GM19193 (cell line): Measurements from ENCODE around the gene KCNIP2.

Source experiments
- POLR2A ChIP-seq: IDR thresholded peaks from 4 replicates; pipeline ENCODE4 v1.6.1; 2011; ENCODE audit not compliant: insufficient read depth, insufficient read length; ENCODE audit errors: extremely low read depth

Gene KCNIP2

GRCh38 chr10:101843032-101844021 is at the start of gene KCNIP2:
TSS of gene KCNIP2 (minus strand) at chr10:101843800. CDS start at chr10:101843568, 232 bp downstream.
- no peak for TF ChIP-seq POLR2A

GRCh38 chr10:101892782-101893391 is 49.3 kb upstream of the KCNIP2 start:
- TF ChIP-seq POLR2A = no peak

- no peak for TF ChIP-seq POLR2A
Observed at GRCh38 chr10:101889256-101890210, 45.9 kb upstream of the KCNIP2 start.

- TF ChIP-seq POLR2A = no peak
Observed at GRCh38 chr10:101888251-101888949, 44.8 kb upstream of the KCNIP2 start.

GRCh38 chr10:101887775-101888174 is 44.2 kb upstream of the KCNIP2 start:
- no peak for TF ChIP-seq POLR2A

GRCh38 chr10:101886521-101887312 is 43.1 kb upstream of the KCNIP2 start:
- no peak for TF ChIP-seq POLR2A

- TF ChIP-seq POLR2A = no peak
Observed at GRCh38 chr10:101881036-101881774, 37.6 kb upstream of the KCNIP2 start.

GRCh38 chr10:101880232-101880573 is 36.6 kb upstream of the KCNIP2 start:
- no peak for TF ChIP-seq POLR2A

DNA sequence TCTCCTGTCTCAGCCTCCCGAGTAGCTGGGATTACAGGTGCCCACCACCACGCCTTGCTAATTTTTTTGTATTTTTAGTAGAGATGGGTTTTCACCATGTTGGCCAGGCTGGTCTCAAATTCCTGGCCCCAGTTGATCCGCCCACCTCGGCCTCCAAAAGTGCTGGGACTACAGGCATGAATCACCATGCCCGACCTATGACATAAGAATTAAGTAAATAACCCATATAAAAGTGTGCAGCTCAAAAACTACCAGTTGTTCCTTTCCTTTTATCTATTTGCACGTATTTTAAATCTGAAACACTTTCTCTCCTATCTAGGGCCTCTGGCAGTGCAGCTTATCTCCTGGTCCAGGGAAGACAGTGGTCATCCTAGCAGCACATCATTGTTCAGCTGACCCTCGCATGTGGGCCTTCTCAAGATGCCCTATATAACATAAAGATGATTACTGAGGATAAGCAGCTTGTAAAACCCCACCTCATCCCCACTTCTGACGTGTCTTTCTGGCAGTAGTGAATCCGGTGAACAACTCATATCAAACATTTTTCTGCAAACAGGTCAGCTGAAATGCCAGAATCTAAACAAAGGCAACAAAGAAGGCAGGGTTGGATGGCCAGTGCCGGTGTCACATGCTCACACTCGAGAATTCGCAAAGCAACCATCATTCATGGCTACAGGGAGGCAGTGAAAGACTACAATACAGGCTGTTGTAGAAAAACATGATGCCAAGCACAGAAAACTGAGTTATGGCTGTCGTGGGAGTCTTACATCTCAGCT is 36.0 kb upstream of the KCNIP2 start:
- no peak for TF ChIP-seq POLR2A

DNA sequence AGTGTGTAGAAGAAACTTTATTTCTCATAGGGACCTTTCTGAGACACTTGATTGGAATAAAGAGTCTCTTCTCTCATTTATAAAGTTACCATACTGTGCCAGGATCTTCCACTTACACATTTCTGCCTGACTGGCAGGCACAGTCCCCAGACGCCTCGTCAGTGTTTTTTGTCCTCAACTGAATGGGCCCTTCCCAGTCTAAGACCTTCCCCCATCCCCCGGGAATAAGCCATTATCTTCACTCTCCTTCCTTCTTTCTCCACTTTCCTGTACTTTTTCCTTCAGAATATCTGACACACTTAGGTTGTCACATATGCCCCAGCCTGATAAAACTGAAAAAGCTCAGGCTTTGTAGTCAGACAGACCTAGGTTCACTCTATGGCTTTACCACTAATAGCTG is 35.3 kb upstream of the KCNIP2 start:
- no peak for TF ChIP-seq POLR2A

DNA sequence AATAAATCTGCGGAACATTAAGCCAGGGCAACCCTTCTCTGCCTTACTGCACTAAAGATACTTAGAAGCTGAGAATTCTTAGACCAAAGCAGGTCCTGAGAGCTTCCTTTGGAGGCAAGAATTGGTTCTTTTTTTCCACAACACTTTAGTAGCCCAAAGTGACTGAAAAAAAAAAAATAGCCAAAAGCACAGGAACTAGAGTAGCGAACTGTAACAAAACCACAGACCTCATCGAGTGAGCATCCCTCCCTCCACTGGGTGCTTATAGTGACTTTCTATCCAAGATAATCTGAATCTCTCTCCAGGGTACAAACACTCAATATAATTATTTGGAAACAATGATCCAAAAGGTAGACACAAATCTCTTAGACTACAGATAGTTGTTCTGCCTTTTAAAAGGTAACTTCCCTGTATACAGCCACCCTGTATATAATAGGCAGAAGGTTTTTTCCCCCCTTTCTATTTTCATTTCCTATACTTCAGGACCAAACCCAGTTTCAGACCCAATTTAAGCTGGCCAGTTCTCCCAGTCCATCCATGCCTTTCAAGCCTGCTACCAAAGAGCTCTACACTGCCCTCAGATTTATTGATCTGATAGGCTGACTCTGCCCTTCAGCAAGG is 31.6 kb upstream of the KCNIP2 start:
- no peak for TF ChIP-seq POLR2A

- TF ChIP-seq POLR2A = no peak
Observed at GRCh38 chr10:101874252-101874651, 30.7 kb upstream of the KCNIP2 start.
